Small intestine (tissue), 7 donors: ENCODE measurements around the gene PXDN. TPM values are rescaled to one million over a fixed set of nuclear protein-coding genes. Genes with fewer than 3 reads are reported as not detected.

Experiments used
- DNase-seq, 2 donors: peaks; one replicate each; pipeline versions ENCODE4 v3.0.0 to v3.0.0-alpha.2; 2013
- FAIRE-seq: peaks from 2 replicates; lab custom pipeline; 2012; peaks lifted over from hg19 to GRCh38; lab: Jason Lieb, UNC
- H3K27ac ChIP-seq, 3 donors: one replicate each; pipeline ENCODE4 v1.5.1; 2013; ENCODE audit warnings: low read length in 2 of 3, mild to moderate bottlenecking in 2 of 3, control low read depth in 1 of 3, inconsistent platforms in 1 of 3, low read depth in 1 of 3, moderate library complexity in 1 of 3
- H3K27me3 ChIP-seq, 3 donors: one replicate each; pipeline ENCODE4 v1.6.1; 2013; ENCODE audit warnings: low read length in 3 of 3, inconsistent platforms in 1 of 3; ENCODE audit not compliant: control insufficient read depth in 3 of 3, insufficient read depth in 3 of 3
- H3K36me3 ChIP-seq, 3 donors: one replicate each; pipeline ENCODE4 v1.6.1; 2013; ENCODE audit warnings: low read length in 3 of 3, inconsistent platforms in 1 of 3, low read depth in 1 of 3, mild to moderate bottlenecking in 1 of 3, moderate library complexity in 1 of 3; ENCODE audit not compliant: control insufficient read depth in 3 of 3, insufficient read depth in 2 of 3
- H3K4me1 ChIP-seq, 3 donors: one replicate each; pipeline ENCODE4 v1.6.1; 2013; ENCODE audit warnings: low read length in 2 of 3, inconsistent platforms in 1 of 3, low read depth in 1 of 3, mild to moderate bottlenecking in 1 of 3, moderate library complexity in 1 of 3; ENCODE audit not compliant: control insufficient read depth in 3 of 3, insufficient read depth in 2 of 3
- H3K4me3 ChIP-seq, 3 donors: one replicate each; pipeline ENCODE4 v1.5.1; 2013; ENCODE audit warnings: low read length in 3 of 3, control low read depth in 1 of 3, inconsistent platforms in 1 of 3, low read depth in 1 of 3, mild to moderate bottlenecking in 1 of 3, moderate library complexity in 1 of 3
- H3K9me3 ChIP-seq, 2 donors: one replicate each; pipeline ENCODE4 v1.6.1; 2013; ENCODE audit warnings: low read depth in 1 of 2, low read length in 1 of 2; ENCODE audit not compliant: control insufficient read depth in 2 of 2, insufficient read depth in 1 of 2
- WGBS, 3 donors: extraction: QIAGEN DNeasy Blood & Tissue Kit; methylation state at CpG; one replicate each; pipeline ENCODE4 v1.1.7; 2013; 5-methylcytosine and 5-hydroxymethylcytosine counted together
- polyA plus RNA-seq, 4 donors: library from polyadenylated mRNA; stranded (reverse) in 3 of 4; unstranded in 1 of 4; fragments of 200-250 nt in 3 of 4; fragments of 120-200 nt in 1 of 4; gene quantifications; one replicate each; pipeline versions ENCODE4 v1.2.1 to v1.2.3, GENCODE V29; 2013
- donor health status: healthy with polysubstance abuse.
- donor health status: control.
- donor health status: control.
- donor health status: Bipolar disorder and iron deficiency.
- donor health status: healthy.

PXDN gene
- polyA plus RNA-seq, 4 donors = 0.81 to 38.9 (median 6.6) TPM

DNA sequence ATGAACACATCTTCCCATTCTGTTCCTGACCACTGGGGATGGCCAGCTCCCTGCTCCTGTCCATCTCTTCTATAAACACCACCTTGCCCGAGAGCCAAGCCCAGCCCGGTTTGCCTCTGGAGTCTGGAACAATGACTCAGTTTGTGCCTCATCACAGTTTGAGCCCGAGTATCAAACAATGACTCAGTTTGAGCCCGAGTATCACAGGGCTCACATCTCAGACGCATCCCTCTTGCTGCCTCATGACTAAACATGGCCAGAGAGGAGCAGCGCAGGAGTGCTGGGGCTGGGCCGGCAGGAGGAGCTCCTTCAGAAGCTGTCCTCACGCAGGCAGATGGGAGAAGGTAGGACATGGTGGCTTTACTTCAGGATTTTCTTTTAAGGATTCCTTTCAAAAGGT lies 68.7 kb downstream of the PXDN start:
- peaks cover 0 to 56% (median 0%) of the 10 kb centered on the region in 3 donors for H3K36me3 ChIP-seq
- H3K27ac ChIP-seq = no peak overlapping the region
- WGBS, 3 donors = 70 to 77% (median 72%) methylated on average over 8 of the region's 8 CpGs
- FAIRE-seq = no peak
- no peak for DNase-seq
- H3K27me3 ChIP-seq = no peaks in the 10 kb centered on the region
- H3K4me1 ChIP-seq = no peaks in the 10 kb centered on the region
- no peak overlapping the region for H3K4me3 ChIP-seq
- no peaks in the 10 kb centered on the region for H3K9me3 ChIP-seq

DNA sequence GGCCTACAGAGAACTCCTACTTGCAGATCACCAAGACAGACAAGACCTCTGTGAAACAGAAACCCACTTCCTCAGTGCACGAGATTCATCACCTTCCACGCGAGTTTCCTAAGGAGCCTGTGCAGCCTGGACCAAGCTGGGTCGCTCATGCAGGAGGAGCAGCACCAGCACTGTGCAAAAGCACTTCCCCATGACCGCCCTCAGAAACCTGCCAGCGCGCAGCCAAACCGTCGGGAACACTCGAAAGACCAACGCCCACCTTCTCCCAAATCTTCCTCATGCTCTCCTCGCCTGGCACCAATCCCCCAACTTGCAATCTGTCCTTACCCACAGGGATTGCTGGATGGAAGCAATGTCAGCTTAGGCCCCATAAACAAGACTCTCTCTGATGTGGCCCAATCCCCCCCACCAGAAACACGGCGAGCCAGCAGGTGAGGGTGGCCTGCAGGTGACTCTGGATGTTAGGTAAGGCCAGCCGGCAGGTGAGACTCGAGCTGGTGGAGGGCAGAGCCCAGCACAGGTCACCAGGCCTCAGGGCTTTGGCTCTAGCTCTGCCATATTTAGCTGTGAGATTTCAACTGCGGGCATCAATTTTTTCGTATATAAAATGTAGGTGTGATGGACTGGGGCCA lies 69.4 kb downstream of the PXDN start:
- Histone ChIP-seq H3K27me3 (no peaks in the 10 kb centered on the region), H3K4me1 (no peaks in the 10 kb centered on the region), H3K27ac (no peak overlapping the region), H3K36me3 (peaks cover 0 to 50% (median 0%) of the 10 kb centered on the region in 3 donors), H3K9me3 (no peaks in the 10 kb centered on the region), H3K4me3 (no peak overlapping the region)
- FAIRE-seq = no peak
- no peak for DNase-seq
- 82 to 92% (median 90%) methylated on average over 18 of the region's 18 CpGs for WGBS, 3 donors

DNA sequence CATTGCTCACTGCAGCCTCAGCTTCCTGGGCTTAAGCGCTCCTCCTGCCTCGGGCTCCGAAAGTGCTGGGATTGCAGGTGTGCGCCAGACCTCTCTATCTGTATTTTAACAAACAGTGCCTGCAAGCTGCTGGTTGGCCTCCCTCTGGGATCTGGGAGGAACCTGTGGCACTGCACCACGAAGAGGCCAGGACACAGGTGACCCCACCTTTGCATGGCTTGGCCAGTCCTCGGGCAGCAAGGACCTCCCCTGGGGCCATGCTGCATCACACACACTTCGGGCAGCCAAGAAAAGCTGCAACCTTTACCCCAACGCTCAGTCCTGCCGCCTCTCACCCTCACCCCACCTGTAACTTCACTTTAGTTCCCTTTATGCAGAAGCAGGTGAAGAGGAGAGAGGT lies 70.0 kb downstream of the PXDN start:
- H3K4me3 ChIP-seq = no peak overlapping the region
- peaks cover 0 to 50% (median 0%) of the 10 kb centered on the region in 3 donors for H3K36me3 ChIP-seq
- no peaks in the 10 kb centered on the region for H3K27me3 ChIP-seq
- FAIRE-seq (no peak), DNase-seq (no peak)
- H3K4me1 ChIP-seq = no peaks in the 10 kb centered on the region
- no peaks in the 10 kb centered on the region for H3K9me3 ChIP-seq
- WGBS, 3 donors = 76 to 86% (median 81%) methylated on average over 9 of the region's 9 CpGs
- no peak overlapping the region for H3K27ac ChIP-seq

DNA sequence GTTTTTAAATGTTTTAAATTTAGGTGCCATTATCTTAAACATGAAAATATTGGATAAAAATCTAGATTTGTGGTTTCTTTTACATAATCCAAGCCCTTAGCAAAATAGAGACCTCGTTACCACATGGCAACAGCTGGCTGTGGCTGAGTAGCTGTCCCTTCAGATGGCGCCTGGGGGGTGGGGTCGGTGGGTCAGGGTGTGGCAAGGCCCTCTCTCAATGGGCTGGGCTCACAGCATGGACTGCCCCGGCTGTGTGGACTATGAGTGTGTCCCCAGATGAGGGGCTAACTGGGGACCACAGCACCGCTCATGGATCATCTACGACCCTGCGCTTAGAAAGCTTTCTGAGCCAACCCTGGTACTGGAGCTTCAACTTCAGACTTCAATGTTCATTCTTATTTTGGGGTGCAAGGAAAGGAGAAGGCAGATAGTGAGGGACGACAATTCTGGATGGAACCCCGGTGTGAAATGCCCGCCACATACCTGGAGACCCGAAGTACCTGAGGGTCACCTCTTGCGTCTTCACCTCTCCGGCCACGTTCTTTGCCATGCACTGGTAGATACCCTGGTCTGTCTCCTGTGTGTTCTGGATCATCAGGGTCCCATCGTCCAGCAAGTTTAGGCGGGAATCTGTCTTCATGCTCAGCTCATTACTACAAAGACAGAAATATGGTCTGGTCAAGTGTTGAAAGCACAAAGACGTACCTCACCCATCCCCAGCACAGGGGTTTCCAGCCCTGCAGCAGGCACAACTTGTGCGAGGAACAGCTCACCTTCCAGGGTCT lies 71.0 kb downstream of the PXDN start:
- peaks cover 0 to 46% (median 0%) of the 10 kb centered on the region in 3 donors for H3K36me3 ChIP-seq
- H3K4me1 ChIP-seq = no peaks in the 10 kb centered on the region
- no peak overlapping the region for H3K4me3 ChIP-seq
- H3K9me3 ChIP-seq = no peaks in the 10 kb centered on the region
- no peaks in the 10 kb centered on the region for H3K27me3 ChIP-seq
- no peak for FAIRE-seq
- WGBS, 3 donors = 84 to 90% (median 88%) methylated on average over 18 of the region's 18 CpGs
- no peak overlapping the region for H3K27ac ChIP-seq
- DNase-seq = no peak

DNA sequence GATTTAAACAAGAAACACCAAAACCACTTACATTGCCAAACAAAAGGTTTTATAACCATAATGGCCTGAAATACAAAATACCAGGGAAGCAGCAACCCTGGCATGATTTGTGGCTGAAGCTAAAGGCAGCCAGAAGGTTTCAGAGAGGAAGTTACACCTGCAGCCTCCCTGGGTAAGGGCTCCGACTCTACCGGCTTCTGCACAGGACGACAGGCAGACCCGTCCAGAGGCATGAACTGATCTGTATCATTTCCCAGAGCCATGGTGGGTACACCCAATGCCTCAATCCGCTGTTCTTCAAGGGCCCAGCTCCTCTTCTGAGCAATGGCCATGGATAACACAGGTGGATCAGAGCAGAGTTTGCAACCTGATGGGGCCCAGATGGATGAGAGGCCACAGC lies 71.6 kb downstream of the PXDN start:
- peaks cover 0 to 42% (median 0%) of the 10 kb centered on the region in 3 donors for H3K36me3 ChIP-seq
- no peak overlapping the region for H3K4me3 ChIP-seq
- FAIRE-seq (no peak), DNase-seq (no peak)
- no peak overlapping the region for H3K27ac ChIP-seq
- H3K27me3 ChIP-seq = no peaks in the 10 kb centered on the region
- no peaks in the 10 kb centered on the region for H3K9me3 ChIP-seq
- WGBS, 3 donors = 73 to 85% (median 82%) methylated on average over 5 of the region's 5 CpGs
- H3K4me1 ChIP-seq = no peaks in the 10 kb centered on the region

DNA sequence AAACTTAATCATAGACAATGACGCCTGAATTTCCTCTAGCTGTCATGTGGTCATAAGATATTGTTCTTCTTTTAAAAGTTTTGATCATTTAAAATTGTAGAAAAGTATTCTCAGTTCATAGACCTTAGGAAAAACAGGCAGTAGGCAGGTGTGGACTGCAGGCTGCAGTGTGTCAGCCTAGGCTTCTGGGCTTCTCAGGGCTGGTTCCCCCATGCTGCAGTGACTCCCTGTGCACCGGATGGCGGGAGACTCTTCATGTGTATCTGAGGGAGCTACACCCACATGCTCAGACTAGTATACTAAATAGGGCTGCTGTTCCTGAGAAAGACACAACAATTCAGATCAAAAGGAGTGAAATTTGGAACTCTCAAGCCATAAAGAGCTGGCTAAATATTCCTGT lies 72.4 kb downstream of the PXDN start:
- Histone ChIP-seq H3K27me3 (no peaks in the 10 kb centered on the region), H3K4me1 (no peaks in the 10 kb centered on the region), H3K4me3 (no peak overlapping the region), H3K36me3 (peaks cover 0 to 34% (median 0%) of the 10 kb centered on the region in 3 donors), H3K9me3 (no peaks in the 10 kb centered on the region), H3K27ac (no peak overlapping the region)
- no peak for DNase-seq
- FAIRE-seq = no peak
- 75 to 86% (median 81%) methylated on average over 3 of the region's 3 CpGs for WGBS, 3 donors

DNA sequence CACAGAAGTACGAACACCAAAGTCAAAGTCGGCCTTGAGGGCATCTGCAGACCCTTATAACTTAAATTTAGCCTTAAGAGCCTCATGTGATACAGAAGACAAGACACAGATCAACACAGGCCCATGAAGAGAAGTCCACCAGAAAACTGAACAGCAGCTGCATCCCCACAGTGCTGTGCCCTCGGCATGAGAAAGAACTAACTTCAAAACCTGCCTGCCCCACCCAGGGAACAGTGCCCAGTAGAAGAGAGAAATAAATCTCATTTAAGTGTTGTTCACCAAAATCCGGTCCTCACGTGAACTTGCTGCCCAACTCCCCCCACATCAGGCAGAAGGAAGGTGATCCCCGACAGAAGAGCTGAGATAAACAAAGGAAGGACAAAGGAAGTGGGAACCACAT lies 73.7 kb downstream of the PXDN start:
- Histone ChIP-seq H3K4me1 (no peaks in the 10 kb centered on the region), H3K36me3 (peaks cover 0 to 22% (median 0%) of the 10 kb centered on the region in 3 donors), H3K27me3 (no peaks in the 10 kb centered on the region), H3K4me3 (no peak overlapping the region), H3K27ac (no peak overlapping the region), H3K9me3 (no peaks in the 10 kb centered on the region)
- FAIRE-seq (no peak), DNase-seq (no peak)
- WGBS, 3 donors = 72 to 74% (median 72%) methylated on average over 6 of the region's 6 CpGs

DNA sequence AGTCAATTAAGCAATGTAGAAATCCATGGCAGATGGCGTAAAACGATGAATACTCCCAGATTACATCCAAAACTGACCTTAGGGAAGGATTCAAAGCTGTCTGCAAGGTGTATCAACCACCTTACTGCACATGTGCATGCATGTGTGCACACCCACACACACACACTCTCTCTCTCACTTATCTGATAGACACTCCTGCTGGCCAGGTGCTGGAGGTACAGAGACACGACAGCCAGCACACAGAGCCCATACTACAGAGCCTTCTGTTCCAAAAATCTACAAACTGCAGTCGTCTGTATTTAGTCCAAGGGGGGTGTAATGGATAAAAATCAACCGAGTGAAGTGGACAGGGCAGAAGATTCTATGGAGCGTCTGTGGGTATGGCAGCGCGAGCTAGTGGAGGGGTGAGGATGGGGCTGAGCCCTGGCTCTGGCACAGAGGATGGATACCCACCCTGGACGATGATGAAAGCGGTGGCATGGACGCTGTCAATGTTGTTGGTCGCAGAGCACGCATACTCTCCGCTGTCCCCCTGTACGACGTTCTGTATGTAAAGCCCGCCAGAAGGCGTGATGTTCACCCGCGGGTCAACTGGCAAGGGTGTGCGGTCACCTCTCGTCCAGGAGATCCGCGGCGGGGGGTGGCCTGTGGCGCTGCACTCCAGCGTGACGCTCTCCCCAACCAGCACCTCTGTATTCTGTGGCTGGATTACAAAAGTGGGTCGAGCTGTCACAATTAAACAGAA lies 78.4 kb downstream of the PXDN start:
- no peak for FAIRE-seq
- 89 to 92% (median 91%) methylated on average over 29 of the region's 29 CpGs for WGBS, 3 donors

More for the DNA sequence above, 78.4 kb downstream of the PXDN start:
- no peaks in the 10 kb centered on the region for H3K9me3 ChIP-seq
- DNase-seq = no peak
- H3K4me3 ChIP-seq = no peak overlapping the region
- H3K27me3 ChIP-seq = no peaks in the 10 kb centered on the region
- peaks cover 0 to 31% (median 0%) of the 10 kb centered on the region in 3 donors for H3K36me3 ChIP-seq
- H3K4me1 ChIP-seq = no peaks in the 10 kb centered on the region
- no peak overlapping the region for H3K27ac ChIP-seq
